Measurements from ENCODE around the gene HOXB8.

GRCh38 chr17:48597778-48598631 lies 17.1 kb downstream of the HOXB8 start:
- TF ChIP-seq CTCF (IDR thresholded peaks at IDR 0.05; ENCODE audit: insufficient read depth, low read length, poor library complexity, severe bottlenecking) (no peak), EZH2phosphoT487 (conservative IDR thresholded peaks at IDR 0.05; ENCODE audit: low read length) (no peak)

Data from SU-DHL-6 (cell line).